COR-L47 (cell line): Measurements from ENCODE around the gene FAM124A.

Source experiments
- DNase-seq: peaks from one replicate; lab custom pipeline; 2025; lab: John Stamatoyannopoulos, UW

FAM124A gene

DNA sequence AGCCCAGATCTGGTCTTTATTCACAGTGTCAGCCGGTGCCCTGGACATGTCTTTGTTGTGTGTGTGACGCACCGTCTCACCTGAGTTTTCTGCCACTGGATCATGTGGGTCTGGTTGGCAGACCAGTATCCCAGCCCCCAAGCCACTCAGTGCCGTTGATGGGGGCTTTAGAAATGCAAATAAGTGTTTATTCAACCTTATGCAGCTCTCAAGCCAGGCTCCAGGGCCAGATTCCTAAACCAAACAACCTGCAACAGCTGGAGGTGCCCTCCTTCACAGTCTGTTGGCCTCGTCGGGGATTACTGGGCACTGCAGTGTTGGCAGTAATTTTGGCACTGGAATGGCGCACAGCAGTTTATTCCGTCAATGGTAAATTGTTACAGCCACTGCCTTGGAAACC lies 21.6 kb downstream of the FAM124A start:
- DNase-seq: no peak

DNA sequence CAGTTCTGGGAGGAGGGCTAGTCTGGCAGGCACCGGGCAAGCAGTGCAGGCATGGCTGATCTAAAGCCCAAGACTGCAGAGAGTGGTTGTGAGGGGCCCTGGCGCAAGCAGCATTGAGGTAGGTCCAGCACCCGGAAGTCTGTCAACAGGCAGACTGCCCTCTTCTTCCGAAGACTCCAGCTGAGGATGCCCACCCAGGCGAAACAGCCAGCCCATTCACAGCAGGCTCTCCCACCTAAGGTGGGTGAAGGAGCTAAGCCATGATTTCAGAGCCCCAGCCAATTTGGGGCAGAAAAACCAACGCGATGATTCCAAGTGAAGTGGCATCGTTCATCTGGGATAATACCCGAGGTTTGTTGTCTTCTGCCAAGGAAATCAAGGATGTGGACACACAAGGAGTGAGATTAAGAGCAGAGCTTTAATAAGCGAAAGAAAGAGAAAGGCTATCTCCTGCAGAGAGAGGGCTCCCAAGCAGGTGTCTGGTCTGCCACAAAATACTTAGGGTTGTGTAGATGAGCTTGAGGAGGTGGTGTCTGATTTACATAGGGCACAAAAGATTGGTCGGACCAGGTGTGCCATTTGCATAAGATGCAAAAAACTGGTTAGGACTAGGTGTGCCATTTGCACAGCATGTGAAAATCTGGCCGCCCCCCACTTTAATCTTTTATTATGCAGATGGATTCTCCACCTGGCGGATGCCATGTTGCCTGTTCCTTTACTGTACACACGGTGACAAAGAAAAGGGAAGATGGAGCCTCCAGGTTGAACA lies 22.6 kb downstream of the FAM124A start:
- DNase-seq: no peak

DNA sequence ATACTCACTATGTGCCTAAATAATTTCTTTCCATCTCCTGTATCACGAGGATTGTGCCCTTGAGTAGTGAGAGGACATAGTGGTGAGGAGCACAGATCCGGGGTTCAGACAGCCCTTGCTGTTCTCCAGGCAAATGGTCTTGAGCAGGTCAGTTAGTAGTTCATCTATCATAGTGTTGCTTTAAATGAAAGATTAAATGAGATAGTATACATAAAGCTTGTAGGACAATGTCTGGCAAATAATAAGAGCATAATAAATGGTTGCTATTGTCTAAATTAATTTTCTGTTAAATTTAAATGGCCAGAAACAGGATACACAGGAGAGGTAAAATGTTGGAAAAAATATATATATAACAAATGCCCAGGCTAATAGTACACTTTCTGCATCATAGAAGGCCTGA lies 23.4 kb downstream of the FAM124A start:
- DNase-seq: no peak

DNA sequence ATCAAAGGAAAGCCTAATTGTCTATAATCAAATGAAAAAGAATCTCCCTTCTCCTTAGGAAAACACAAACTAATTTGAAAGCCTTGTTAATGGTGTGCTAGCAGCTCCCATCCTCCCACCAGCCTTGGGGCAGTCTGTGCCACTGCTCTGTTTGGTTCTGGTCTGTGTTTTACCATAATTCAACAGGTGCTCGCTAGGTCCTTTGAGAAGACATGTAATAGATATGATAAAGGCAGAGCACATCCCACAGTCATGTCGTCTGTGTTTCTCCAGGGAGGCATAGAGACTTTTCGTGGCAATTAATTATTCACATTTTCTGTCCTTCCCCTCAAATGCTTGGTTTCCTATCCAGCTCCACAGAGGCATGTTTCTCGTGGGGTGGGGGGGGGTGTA lies 23.8 kb downstream of the FAM124A start:
- no peak for DNase-seq

DNA sequence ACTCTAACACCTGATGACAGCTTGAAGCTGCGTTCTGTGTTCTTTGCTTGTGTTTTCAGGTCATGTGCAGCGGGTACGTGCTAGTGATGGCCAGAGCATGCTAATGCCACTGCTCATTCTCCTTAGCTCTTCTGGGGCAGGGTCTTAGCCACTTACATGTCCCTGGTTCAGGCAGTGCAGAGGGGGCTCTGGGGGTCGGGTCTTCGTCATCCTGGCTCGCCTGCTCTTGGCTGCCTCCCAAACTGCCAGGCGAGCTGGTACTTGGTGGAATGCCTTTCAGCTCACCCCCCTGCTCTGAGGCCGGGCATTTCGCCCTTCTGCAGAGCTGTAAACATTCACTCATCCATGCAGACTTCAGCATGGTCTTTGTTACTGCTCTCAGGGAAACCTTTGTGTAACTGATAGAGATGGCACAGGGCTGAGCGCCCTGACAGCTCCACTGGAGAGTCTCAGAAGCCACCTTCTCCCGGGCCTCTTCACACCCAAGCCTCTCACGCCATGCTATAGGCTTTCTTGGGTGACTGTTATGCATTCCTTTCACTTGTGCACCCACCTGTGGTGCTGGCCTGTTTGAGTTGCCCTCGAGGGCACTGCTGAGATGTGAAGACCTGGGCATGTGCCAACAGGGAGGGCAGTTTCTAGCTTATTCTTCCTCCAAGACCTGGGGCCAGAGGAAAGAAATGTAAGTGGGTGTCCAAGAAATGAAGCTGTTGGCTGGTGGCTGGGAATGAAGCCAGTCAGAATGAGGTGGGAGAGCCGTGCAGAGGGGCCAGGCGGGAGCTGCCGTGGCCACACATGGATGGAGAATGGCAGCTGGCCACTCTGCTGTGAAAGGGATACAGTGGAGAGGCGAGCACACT lies 24.4 kb downstream of the FAM124A start:
- peak; percentile 42 for DNase-seq

DNA sequence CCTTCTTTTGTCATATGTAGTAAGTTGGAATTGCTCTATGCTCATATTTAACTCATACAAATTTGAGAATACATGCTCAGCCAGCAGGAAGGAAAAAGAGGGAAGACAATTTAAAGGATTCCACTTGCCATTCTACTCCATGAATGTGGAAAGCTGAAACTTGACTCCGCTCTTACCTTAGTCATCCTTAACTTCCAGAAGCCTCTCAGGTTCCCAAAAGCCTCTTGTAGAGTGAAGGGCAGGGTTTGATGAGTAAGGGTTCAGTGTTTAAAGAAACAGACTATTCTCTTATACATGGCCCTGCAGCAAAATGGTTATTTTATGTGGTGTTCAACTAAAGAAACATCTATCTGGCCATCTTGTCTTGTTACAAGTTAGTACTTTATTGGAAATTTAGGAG lies 27.1 kb downstream of the FAM124A start:
- no peak for DNase-seq

DNA sequence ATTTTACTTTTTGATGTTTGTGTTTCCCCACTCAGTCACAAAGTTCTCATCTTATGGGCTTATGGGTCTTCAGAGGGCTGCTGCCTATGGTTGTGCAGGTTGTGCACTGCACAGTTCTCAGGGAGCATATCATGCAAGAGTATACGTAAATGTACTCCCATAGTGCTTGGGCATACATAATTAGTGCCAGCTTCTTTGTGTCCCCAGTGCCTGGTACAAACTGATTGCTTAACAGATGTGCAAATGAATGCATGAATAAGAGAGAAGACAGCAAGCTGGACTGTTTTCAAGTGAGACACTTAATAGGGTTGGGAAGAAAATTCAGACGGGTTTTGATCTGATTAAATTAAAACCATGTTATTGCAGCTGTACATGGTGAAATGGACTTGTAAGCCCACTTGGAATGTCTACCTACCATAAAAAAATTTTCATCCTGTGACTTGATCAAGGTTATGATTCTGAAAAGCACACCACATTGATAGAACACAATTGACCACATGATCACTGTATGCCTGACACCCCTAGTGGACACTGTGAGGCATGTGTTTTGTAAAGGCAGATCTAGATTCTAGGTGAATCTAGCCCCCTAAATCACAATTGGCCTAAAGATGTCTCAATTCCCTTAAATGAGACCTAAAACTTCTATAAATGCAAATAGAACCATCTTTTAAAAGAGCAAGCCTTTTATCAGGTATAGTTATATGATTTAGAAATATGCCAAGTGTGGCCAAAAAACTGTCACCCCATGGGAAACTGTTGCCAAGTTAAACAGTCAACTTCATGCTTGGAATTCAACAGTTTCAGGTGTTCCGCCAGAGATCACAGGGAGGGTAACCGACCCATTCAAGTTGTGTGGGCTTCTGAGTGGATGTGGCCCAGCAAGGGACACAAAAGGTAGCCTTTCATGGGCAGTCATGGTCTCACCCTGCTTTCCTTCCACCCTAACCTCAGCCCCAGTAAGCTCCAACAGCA lies 27.9 kb downstream of the FAM124A start:
- no peak for DNase-seq

DNA sequence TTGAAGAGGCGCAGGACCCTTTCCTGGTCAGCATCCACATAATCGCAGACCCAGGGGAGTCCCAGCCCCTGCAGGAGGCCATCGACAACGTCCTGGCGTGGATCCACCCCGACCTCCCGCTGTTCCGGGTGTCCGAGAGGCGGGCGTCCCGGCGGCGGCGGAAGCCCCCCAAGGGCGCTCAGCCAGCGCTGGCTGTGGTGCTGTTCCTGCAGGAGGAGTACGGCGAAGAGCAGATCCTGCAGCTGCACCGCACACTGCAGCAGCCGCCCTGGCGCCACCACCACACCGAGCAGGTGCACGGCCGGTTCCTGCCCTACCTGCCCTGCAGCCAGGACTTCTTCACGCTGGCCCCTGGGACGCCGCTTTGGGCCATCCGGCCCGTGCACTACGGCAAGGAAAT lies 29.3 kb downstream of the FAM124A start:
- DNase-seq: no peak

DNA sequence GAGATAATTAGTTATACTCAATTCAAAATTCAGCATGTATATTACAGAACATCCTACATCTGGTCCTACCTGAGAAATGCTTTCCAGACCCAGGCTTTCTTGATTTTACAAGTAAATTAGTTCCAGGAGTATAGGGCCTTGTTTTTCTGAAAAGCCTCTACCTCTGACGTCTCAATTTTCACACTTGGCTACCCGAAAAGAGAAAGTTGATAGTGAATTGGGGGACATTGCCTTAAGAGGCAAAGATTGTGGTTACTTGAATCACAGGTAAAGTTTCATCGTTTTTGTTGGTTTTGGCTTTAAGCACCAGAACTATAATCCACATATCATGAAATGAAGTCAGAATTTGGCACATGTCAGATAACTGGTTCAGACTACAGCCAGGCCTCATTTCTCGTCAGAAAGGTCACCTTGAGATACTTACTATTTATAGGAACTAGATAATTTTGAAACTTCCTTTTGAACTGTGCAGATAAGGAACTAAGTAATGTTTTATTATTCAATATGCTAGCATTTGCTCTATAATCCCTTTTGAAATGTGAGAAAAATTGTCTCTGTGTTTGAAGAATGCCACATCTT lies 30.8 kb downstream of the FAM124A start:
- no peak for DNase-seq

DNA sequence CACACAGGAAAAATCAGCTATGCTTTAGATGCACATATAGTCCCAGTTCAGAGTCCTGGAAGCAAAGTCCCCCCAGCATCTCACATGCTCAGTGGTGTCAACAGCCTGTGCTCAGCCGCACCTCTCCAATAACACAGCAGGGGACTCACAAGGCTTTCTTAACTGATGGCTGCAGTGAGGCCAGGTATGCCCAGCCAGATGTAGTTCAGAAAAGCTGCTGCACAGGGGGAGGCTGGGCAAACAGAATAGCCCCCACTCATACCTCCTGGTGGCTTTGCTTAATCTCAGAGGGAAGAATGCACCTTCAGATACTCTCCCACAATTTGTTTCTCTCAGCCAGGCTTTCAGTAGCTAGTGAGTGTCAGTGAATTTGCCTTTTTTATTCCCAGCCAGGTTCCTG lies 33.4 kb downstream of the FAM124A start:
- no peak for DNase-seq

DNA sequence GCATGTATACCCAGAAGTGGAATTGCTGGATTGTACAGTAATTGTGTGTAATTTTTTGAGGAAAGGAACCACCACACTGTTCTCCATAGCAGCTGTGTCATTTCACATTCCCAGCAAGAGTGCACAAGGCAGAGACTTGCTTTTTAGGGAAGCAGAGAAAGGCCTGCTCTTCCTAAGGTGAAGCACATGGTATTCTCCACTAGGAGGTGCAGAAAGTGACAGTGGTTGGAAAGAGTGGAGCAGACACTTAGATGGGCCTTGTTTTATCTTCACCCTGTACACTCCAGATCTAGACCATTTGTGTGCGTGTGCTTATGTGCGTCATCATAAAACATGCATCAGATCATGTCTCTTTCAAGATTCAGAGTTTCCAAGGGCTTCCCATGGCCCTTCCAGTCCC lies 35.0 kb downstream of the FAM124A start:
- no peak for DNase-seq

DNA sequence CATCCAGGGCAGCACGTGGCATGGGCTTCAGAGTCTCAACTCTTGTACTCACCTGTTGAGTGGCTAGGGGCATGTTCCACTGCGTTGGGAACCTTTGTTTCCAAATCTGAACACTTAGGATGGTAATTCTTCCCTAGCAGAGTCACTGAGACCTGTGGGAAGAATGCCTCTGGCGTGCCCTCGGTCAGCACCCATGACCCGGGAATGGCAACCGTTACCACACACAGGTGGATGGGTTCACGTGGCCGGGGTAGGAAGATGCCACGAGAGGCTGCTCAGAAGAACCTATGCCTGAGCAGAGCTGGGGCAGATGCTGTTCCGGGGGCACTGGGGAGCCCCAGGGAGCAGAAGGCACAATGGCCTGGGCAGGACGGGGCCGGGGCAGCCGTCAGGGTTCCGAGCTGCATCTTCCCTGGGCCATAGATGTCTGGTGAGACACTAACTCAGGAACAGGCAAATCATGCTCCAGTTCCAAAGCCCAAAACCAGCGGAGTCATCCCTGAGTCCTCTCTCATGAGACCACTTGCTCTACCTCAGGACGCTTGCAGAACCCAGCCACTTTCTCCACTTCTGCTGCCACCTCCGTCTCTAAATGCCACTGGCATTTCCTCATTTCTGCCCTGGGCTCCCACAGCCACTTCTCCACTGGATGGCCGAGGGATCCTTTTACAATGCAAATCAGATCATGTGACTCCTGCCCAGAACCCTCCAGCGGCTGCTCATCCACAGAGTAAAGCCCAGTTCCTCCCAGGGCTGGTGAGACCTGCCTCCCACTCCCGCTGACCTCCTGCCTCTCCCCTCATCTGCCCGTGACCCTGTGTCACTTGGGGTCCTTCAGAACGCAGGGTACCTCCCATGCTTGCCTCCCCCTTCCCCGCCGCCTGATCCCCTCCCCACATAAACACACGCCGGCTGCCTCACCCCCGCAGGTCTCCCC lies 36.7 kb downstream of the FAM124A start:
- DNase-seq: no peak

DNA sequence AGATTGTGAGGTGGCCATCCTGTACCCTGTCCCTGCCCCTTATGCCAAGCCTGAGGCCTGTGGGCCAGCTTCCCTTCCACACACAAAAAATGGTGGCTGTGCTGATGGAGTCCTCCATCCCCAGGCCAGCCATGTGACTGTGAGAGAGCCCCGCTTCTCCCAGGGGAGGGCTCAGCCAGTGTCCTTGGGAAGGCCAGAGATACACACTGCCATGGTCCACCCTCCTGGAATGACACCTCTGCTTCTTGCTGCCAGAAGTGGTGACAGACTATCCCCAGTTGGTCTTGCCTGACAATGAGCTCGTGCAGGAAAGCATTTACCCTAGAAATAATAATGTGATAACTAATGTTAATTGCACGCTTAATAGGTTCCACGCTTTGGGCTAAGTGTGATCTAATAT lies 38.0 kb downstream of the FAM124A start:
- DNase-seq: no peak

DNA sequence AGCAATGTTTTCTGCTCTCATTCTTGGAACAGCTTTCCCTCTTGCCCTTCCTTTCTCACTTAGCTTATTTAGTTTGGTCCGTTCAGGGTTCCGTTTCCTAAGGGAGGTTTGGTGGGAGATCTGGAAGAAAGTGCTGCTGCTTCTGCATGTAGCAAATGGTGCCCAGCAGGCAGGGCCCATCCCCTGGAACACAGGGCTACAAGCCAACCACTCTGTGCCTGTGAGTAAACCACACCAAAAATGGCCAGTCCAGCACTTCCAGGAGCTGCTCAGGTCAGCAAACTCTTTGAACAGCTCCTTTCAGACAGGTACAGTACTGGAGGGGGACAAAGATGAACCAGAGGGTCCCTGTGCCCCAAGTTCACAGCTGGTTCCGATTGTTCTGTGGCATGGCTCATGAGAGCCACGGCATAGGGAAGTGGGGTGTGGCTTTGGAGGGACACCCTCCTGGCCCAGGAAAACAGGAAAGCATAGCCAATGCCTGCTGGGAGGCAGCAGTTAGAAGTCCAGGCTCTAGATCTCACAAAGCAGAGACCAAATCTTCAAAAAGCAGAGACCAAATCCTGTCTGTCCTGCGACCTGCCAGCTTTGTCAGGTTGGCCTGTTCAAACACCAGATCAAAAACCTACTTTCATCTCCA lies 39.5 kb downstream of the FAM124A start:
- no peak for DNase-seq

DNA sequence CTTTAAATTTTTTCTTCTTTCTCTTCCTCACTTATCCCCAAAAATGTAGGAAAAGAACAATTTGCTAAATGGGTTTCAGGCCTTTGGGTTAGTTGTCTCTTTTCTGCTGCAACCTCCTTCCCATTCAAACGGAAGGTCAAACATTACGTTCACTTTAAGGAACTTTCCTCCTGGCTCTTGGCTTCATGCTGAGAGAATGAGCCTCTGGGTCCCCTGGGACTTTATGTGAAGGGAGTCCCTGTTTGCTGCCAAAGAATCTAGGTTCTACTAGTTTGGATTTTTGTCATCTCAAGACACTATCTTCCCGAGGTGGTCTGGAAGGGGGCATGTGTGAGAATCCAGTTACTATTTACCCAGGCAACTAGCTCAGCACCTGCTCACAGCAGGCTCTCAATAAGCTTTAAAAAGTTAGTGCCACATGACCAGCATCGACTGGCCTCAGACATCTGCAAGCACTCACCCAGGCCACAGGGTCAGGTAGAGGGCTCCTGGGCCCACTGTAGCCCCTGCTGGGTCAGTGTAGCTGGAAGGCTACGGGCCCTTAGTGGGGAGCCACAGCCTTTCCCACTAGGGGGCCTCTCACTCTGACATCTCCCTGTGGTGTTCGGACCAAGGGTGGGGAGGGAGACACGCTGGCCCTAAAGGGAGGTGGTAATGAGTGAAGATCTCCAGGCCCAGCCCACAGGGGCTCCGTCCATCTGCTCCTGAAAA lies 40.5 kb downstream of the FAM124A start:
- no peak for DNase-seq

DNA sequence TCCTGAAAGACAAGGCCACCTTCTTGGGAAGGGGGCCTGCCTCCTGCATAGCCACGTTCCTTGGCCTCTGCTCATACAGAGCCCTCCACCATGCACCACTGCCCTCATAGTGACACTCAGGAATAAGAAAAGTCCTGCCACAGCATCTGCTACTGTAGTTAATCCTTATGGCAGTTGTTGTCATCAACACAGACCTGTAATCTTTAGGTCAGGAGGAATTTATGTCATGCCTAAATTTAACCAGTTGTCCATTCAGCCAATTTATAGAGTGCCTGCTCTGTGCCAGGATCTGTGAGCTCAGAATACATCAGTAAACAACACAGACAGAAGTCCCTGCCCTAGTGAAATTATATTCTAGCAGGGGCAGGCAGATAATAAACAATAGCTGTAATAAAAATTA lies 44.4 kb downstream of the FAM124A start:
- DNase-seq: no peak

DNA sequence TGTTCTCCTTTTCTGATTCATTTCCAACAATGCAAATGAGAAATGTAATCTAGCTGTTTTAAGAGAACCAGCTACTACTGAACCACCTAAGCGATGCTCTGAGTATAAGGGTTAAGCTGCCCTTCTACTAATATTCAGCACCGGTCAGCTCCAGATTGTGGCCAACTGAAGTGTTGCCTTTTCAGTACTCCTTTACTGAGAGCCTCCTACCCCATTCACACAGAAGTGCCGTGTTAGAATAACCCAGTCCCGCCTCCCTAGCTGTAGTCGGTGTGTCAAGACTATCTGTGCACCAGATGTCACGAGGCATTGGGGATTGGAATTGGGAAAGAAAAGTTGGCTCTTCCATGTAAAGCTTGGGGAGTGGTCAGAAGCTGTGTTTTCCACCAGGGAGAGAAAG lies 45.4 kb downstream of the FAM124A start:
- no peak for DNase-seq

DNA sequence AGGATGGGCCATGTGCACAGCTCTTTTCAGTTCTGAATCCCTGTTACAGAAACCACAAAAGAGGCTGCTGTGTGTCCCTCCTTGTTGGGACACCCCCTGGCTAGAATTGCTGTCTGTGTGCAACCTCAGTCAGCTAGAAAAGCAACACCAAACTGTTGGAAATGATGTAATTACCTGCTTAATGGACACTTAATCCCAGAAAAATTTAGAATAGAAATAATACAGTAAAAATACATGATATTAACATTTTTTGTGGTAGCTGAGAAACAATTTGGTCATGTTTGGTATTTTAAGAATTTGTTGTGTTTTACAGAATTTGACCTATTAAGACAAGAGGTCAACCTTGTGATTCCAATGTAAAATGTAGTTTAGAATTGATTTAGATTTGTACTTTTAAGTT lies 46.8 kb downstream of the FAM124A start:
- no peak for DNase-seq

DNA sequence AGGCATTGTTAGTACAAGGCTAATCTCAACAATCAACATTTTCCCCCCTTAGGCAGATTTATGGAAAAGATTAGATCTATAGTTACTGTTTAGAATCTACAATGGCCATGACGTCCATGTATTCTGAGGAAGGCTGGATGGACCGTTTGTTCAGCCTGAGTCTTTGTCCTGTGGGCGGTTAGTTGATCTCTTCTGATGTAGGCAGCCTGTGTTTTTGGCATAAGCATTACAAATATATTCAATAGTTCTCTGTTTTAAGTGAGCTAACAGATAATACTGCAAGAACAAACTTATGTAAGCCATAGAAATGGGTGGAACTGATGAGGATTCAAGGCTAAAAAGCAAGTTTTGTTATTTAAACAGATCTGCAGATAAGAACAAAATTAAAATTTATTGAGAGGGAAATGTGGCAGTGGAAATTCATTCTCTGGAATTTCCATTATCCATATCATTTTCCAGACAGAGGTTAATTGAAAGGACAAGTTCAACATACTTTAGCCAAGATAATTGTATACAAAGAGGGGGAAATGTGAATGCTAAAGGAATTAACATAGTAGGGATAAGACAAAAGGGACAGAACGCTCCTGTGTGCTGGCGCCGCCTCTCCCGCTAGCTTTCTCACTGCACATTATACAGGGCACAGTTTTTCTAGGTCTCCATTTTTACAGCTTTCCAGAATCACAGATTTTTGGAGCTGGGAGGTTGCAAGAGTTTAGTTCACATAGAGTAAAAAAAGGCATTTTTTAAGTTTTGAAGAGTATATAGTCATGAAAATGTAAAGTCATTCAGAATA lies 48.6 kb downstream of the FAM124A start:
- DNase-seq: no peak
